ENCODE measurements around the gene IL4I1. TPM values are rescaled to one million over a fixed set of nuclear protein-coding genes. Genes with fewer than 3 reads are reported as not detected.

The IL4I1 gene
- total and polyA plus RNA-seq, 4 donors = 0.30 to 1.3 (median 0.61) TPM

- no peak overlapping the region for H3K27ac ChIP-seq (ENCODE audit: low read depth, low read length)
- H3K36me3 ChIP-seq (ENCODE audit: control insufficient read depth, insufficient read depth, low read length) = peaks cover 14% of the 10 kb centered on the region
- no peaks in the 10 kb centered on the region for H3K9me3 ChIP-seq (ENCODE audit: control insufficient read depth, insufficient read depth, low read length)
- no peaks in the 10 kb centered on the region for H3K27me3 ChIP-seq (ENCODE audit: control insufficient read depth, insufficient read depth, low read length)
- H3K4me3 ChIP-seq (ENCODE audit: low read depth, low read length) = no peak overlapping the region
- no peak for DNase-seq (ENCODE audit: low read depth in 4 of 6, low spot score in 6 of 6)
- H3K4me1 ChIP-seq (ENCODE audit: control insufficient read depth, insufficient read depth, low read length) = no peaks in the 10 kb centered on the region
- no CpG with 5 or more reads among the region's 5 CpGs for WGBS (ENCODE audit: insufficient coverage)
These were observed 50.3 kb downstream of the IL4I1 start for GRCh38 chr19:49846408-49846807.

GRCh38 chr19:49845414-49845813 lies 51.3 kb downstream of the IL4I1 start:
- WGBS (ENCODE audit: insufficient coverage) = no CpG with 5 or more reads among the region's 3 CpGs
- Histone ChIP-seq H3K9me3 (ENCODE audit: control insufficient read depth, insufficient read depth, low read length) (no peaks in the 10 kb centered on the region), H3K36me3 (ENCODE audit: control insufficient read depth, insufficient read depth, low read length) (peaks cover 21% of the 10 kb centered on the region), H3K27ac (ENCODE audit: low read depth, low read length) (no peak overlapping the region), H3K27me3 (ENCODE audit: control insufficient read depth, insufficient read depth, low read length) (no peaks in the 10 kb centered on the region), H3K4me1 (ENCODE audit: control insufficient read depth, insufficient read depth, low read length) (no peaks in the 10 kb centered on the region), H3K4me3 (ENCODE audit: low read depth, low read length) (no peak overlapping the region)
- peak in 2 of 6 donors; percentile 45 to 52 for DNase-seq (ENCODE audit: low read depth in 4 of 6, low spot score in 6 of 6)

GRCh38 chr19:49844138-49845095 lies 52.3 kb downstream of the IL4I1 start:
- no peak for DNase-seq (ENCODE audit: low read depth in 4 of 6, low spot score in 6 of 6)
- no peak overlapping the region for H3K4me3 ChIP-seq (ENCODE audit: low read depth, low read length)
- peaks cover 24% of the 10 kb centered on the region for H3K36me3 ChIP-seq (ENCODE audit: control insufficient read depth, insufficient read depth, low read length)
- H3K27me3 ChIP-seq (ENCODE audit: control insufficient read depth, insufficient read depth, low read length) = no peaks in the 10 kb centered on the region
- no peak overlapping the region for H3K27ac ChIP-seq (ENCODE audit: low read depth, low read length)
- H3K9me3 ChIP-seq (ENCODE audit: control insufficient read depth, insufficient read depth, low read length) = no peaks in the 10 kb centered on the region
- 84% methylated on average over 15 of the region's 18 CpGs for WGBS (ENCODE audit: insufficient coverage)
- H3K4me1 ChIP-seq (ENCODE audit: control insufficient read depth, insufficient read depth, low read length) = no peaks in the 10 kb centered on the region

GRCh38 chr19:49843265-49843664 lies 53.4 kb downstream of the IL4I1 start:
- whole genome bisulfite sequencing (ENCODE audit: insufficient coverage) = 83% methylated on average over 1 of the region's 3 CpGs
- Histone ChIP-seq H3K9me3 (ENCODE audit: control insufficient read depth, insufficient read depth, low read length) (no peaks in the 10 kb centered on the region), H3K4me3 (ENCODE audit: low read depth, low read length) (no peak overlapping the region)

DNA sequence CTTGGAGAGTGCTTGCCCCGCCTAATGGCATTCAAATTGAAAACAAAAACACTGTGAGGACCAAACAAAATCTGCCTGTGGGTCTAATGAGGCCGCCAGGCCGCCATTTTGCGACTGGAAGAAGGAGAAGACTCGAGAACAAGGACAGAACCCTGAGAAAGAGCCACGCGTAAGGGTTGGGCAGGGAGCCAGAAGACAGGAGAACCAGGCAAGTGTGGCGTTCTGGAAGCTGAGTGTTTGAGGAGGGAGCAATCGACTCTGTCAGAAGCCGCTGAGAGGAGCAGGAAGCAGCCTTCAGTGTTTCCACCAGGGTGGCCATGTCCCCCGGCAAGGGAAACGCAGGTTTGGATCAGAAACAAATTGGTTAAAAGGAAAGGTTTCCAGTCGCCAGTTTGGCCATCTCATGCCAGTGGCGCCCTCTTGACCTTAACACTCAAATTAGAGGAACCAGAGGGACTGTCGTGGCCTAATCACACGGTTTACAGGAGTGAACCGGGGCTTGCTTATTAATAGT lies 55.9 kb downstream of the IL4I1 start:
- Histone ChIP-seq H3K4me1 (ENCODE audit: control insufficient read depth, insufficient read depth, low read length) (no peaks in the 10 kb centered on the region), H3K27ac (ENCODE audit: low read depth, low read length) (no peak overlapping the region), H3K4me3 (ENCODE audit: low read depth, low read length) (no peak overlapping the region), H3K9me3 (ENCODE audit: control insufficient read depth, insufficient read depth, low read length) (no peaks in the 10 kb centered on the region), H3K27me3 (ENCODE audit: control insufficient read depth, insufficient read depth, low read length) (no peaks in the 10 kb centered on the region), H3K36me3 (ENCODE audit: control insufficient read depth, insufficient read depth, low read length) (peaks cover 57% of the 10 kb centered on the region)
- 86% methylated on average over 12 of the region's 17 CpGs for WGBS (ENCODE audit: insufficient coverage)
- DNase-seq (ENCODE audit: low read depth in 4 of 6, low spot score in 6 of 6) = no peak

More at GRCh38 chr19:49843265-49843664, 53.4 kb downstream of the IL4I1 start:
- no peaks in the 10 kb centered on the region for H3K27me3 ChIP-seq (ENCODE audit: control insufficient read depth, insufficient read depth, low read length)
- DNase-seq (ENCODE audit: low read depth in 4 of 6, low spot score in 6 of 6) = no peak
- H3K36me3 ChIP-seq (ENCODE audit: control insufficient read depth, insufficient read depth, low read length) = peaks cover 32% of the 10 kb centered on the region
- no peaks in the 10 kb centered on the region for H3K4me1 ChIP-seq (ENCODE audit: control insufficient read depth, insufficient read depth, low read length)
- H3K27ac ChIP-seq (ENCODE audit: low read depth, low read length) = no peak overlapping the region

DNA sequence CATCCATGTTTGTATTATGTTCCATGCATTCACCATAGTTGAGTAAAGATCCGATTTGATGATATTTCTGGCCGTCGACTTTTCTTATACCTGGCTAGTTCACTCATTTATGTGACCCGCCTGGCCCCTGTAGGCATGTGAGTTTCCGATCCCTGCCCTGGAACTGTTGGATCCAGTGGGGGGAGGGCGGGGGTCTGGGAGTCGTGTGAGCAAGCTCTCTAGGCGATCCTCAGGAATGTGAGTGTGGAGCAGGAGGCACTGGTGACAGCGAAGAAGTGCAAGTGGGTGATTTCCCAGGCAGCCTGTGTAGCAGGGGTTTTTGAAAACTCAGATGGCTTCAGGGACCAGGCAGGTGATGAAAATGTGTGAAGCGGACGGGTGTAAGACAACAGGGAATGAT lies 56.4 kb downstream of the IL4I1 start:
- 86% methylated on average over 11 of the region's 11 CpGs for WGBS (ENCODE audit: insufficient coverage)
- Histone ChIP-seq H3K27me3 (ENCODE audit: control insufficient read depth, insufficient read depth, low read length) (no peaks in the 10 kb centered on the region), H3K36me3 (ENCODE audit: control insufficient read depth, insufficient read depth, low read length) (peaks cover 61% of the 10 kb centered on the region), H3K4me1 (ENCODE audit: control insufficient read depth, insufficient read depth, low read length) (no peaks in the 10 kb centered on the region), H3K27ac (ENCODE audit: low read depth, low read length) (no peak overlapping the region), H3K9me3 (ENCODE audit: control insufficient read depth, insufficient read depth, low read length) (no peaks in the 10 kb centered on the region), H3K4me3 (ENCODE audit: low read depth, low read length) (no peak overlapping the region)
- no peak for DNase-seq (ENCODE audit: low read depth in 4 of 6, low spot score in 6 of 6)

DNA sequence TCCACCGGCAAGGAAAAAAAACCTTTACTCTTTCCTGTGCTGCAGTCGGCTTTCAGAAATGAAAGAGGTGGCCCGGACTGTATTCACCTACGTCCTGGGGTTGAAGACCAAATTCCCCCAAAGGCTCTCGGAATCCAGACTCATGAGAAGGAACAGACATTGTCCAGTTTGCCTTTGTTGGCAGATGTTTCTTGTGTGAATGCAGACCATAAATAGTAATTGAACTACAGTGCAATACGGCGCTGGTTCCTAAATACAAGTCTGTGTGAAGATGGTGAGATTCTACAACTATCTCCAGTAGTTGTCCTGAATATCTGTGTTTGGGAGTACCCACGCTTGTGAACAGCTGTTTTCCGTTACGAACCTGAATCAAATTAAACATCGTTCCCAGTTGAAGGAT lies 57.0 kb downstream of the IL4I1 start:
- Histone ChIP-seq H3K27ac (ENCODE audit: low read depth, low read length) (no peak overlapping the region), H3K4me1 (ENCODE audit: control insufficient read depth, insufficient read depth, low read length) (no peaks in the 10 kb centered on the region), H3K9me3 (ENCODE audit: control insufficient read depth, insufficient read depth, low read length) (no peaks in the 10 kb centered on the region), H3K4me3 (ENCODE audit: low read depth, low read length) (no peak overlapping the region), H3K36me3 (ENCODE audit: control insufficient read depth, insufficient read depth, low read length) (peaks cover 67% of the 10 kb centered on the region), H3K27me3 (ENCODE audit: control insufficient read depth, insufficient read depth, low read length) (no peaks in the 10 kb centered on the region)
- no peak for DNase-seq (ENCODE audit: low read depth in 4 of 6, low spot score in 6 of 6)
- WGBS (ENCODE audit: insufficient coverage) = 95% methylated on average over 11 of the region's 11 CpGs

Small RNAs within 50 kb of the gene (small RNA-seq; reads per million reads assigned to genes)
- 0.06 reads per million for gene MIR4749 (ENCODE audit: low replicate concordance)

Other genes with a start within 250 kb of the IL4I1 start
- 10 to 100 TPM; 21.8 to 63.9 TPM for gene IRF3, start 231.0 kb downstream of the IL4I1 start, total RNA-seq
- 10 to 100 TPM; 39.2 to 51.4 TPM for gene IRF3, start 231.0 kb downstream of the IL4I1 start, polyA plus RNA-seq (ENCODE audit: insufficient read length in 2 of 2)
- 1 to 10 TPM in 1 of 2 donors, under 1 TPM in 1; 0.89 to 7.6 TPM for gene BCL2L12, start 231.0 kb downstream of the IL4I1 start, total RNA-seq
- 10 to 100 TPM in 1 of 2 donors, 1 to 10 TPM in 1; 8.2 to 15.0 TPM for gene BCL2L12, start 231.0 kb downstream of the IL4I1 start, polyA plus RNA-seq (ENCODE audit: insufficient read length in 2 of 2)
- gene PRMT1, start 219.6 kb downstream of the IL4I1 start, total RNA-seq = 100 to 1,000 TPM; 150 to 186 TPM
- 100 to 1,000 TPM; 221 to 249 TPM for gene PRMT1, start 219.6 kb downstream of the IL4I1 start, polyA plus RNA-seq (ENCODE audit: insufficient read length in 2 of 2)
- gene ADM5, start 207.3 kb downstream of the IL4I1 start, total RNA-seq = under 1 TPM; 0.69 to 0.88 TPM
- 1 to 10 TPM; 3.1 to 3.3 TPM for gene ADM5, start 207.3 kb downstream of the IL4I1 start, polyA plus RNA-seq (ENCODE audit: insufficient read length in 2 of 2)
- gene CPT1C, start 205.8 kb downstream of the IL4I1 start, total RNA-seq = 10 to 100 TPM; 23.2 to 32.4 TPM
- 100 to 1,000 TPM; 110 to 128 TPM for gene CPT1C, start 205.8 kb downstream of the IL4I1 start, polyA plus RNA-seq (ENCODE audit: insufficient read length in 2 of 2)
- gene TSKS, start 133.6 kb downstream of the IL4I1 start, total RNA-seq = under 1 TPM; 0.10 to 0.50 TPM
- gene TSKS, start 133.6 kb downstream of the IL4I1 start, polyA plus RNA-seq (ENCODE audit: insufficient read length in 2 of 2) = under 1 TPM; 0.35 to 0.47 TPM
- gene AP2A1, start 129.9 kb downstream of the IL4I1 start, total RNA-seq = 10 to 100 TPM; 58.5 to 61.6 TPM
- gene AP2A1, start 129.9 kb downstream of the IL4I1 start, polyA plus RNA-seq (ENCODE audit: insufficient read length in 2 of 2) = 100 to 1,000 TPM; 151 to 156 TPM
- gene FUZ, start 83.6 kb downstream of the IL4I1 start, total RNA-seq = 10 to 100 TPM; 17.2 to 29.0 TPM
- 10 to 100 TPM; 32.6 to 35.0 TPM for gene FUZ, start 83.6 kb downstream of the IL4I1 start, polyA plus RNA-seq (ENCODE audit: insufficient read length in 2 of 2)
- gene MED25, start 78.6 kb downstream of the IL4I1 start, total RNA-seq = 10 to 100 TPM; 16.7 to 21.8 TPM
- gene MED25, start 78.6 kb downstream of the IL4I1 start, polyA plus RNA-seq (ENCODE audit: insufficient read length in 2 of 2) = 10 to 100 TPM; 64.7 to 68.2 TPM
- 100 to 1,000 TPM in 1 of 2 donors, 10 to 100 TPM in 1; 62.2 to 220 TPM for gene PTOV1, start 45.7 kb downstream of the IL4I1 start, total RNA-seq
- 100 to 1,000 TPM; 420 to 438 TPM for gene PTOV1, start 45.7 kb downstream of the IL4I1 start, polyA plus RNA-seq (ENCODE audit: insufficient read length in 2 of 2)
- gene PNKP, start 29.3 kb downstream of the IL4I1 start, total RNA-seq = 10 to 100 TPM; 22.2 to 47.1 TPM
- 10 to 100 TPM; 53.5 to 87.1 TPM for gene PNKP, start 29.3 kb downstream of the IL4I1 start, polyA plus RNA-seq (ENCODE audit: insufficient read length in 2 of 2)
- gene AKT1S1, start 19.5 kb downstream of the IL4I1 start, total RNA-seq = 1 to 10 TPM; 3.8 to 9.0 TPM
- gene AKT1S1, start 19.5 kb downstream of the IL4I1 start, polyA plus RNA-seq (ENCODE audit: insufficient read length in 2 of 2) = 10 to 100 TPM; 43.0 to 43.8 TPM
- 10 to 100 TPM in 1 of 2 donors, 1 to 10 TPM in 1; 9.6 to 13.9 TPM for gene TBC1D17, start 19.2 kb downstream of the IL4I1 start, total RNA-seq
- 10 to 100 TPM; 67.2 to 78.6 TPM for gene TBC1D17, start 19.2 kb downstream of the IL4I1 start, polyA plus RNA-seq (ENCODE audit: insufficient read length in 2 of 2)
- 1 to 10 TPM; 2.6 to 7.2 TPM for gene ATF5, start 32.3 kb upstream of the IL4I1 start, total RNA-seq
- gene ATF5, start 32.3 kb upstream of the IL4I1 start, polyA plus RNA-seq (ENCODE audit: insufficient read length in 2 of 2) = 10 to 100 TPM; 19.0 to 19.5 TPM
- 10 to 100 TPM; 16.9 to 41.0 TPM for gene NUP62, start 32.6 kb upstream of the IL4I1 start, total RNA-seq
- gene NUP62, start 32.6 kb upstream of the IL4I1 start, polyA plus RNA-seq (ENCODE audit: insufficient read length in 2 of 2) = 10 to 100 TPM; 48.3 to 51.3 TPM
- 1 to 10 TPM; 1.2 to 1.7 TPM for gene SIGLEC11, start 64.3 kb upstream of the IL4I1 start, total RNA-seq
- gene SIGLEC11, start 64.3 kb upstream of the IL4I1 start, polyA plus RNA-seq (ENCODE audit: insufficient read length in 2 of 2) = under 1 TPM; 0.52 to 0.53 TPM
- gene VRK3, start 128.5 kb upstream of the IL4I1 start, total RNA-seq = 10 to 100 TPM; 18.9 to 42.0 TPM
- 10 to 100 TPM; 48.1 to 58.3 TPM for gene VRK3, start 128.5 kb upstream of the IL4I1 start, polyA plus RNA-seq (ENCODE audit: insufficient read length in 2 of 2)
- gene ZNF473, start 129.1 kb upstream of the IL4I1 start, total RNA-seq = 10 to 100 TPM; 10.0 to 14.1 TPM
- 10 to 100 TPM; 13.9 to 14.8 TPM for gene ZNF473, start 129.1 kb upstream of the IL4I1 start, polyA plus RNA-seq (ENCODE audit: insufficient read length in 2 of 2)